HG03460 (cell line): Measurements from ENCODE around the gene CCSER1.
"Not testable (repeated sequence)": the region's sequence is repeated elsewhere in the genome, so short reads cannot be mapped to it uniquely, and the experiment has no call there.

ENCODE experiments used
- ATAC-seq: cut with Tn5 transposase; IDR thresholded peaks from one replicate; pipeline ENCODE4 v1.9.1; 2021; ENCODE audit not compliant: unreplicated experiment

CCSER1 gene

DNA sequence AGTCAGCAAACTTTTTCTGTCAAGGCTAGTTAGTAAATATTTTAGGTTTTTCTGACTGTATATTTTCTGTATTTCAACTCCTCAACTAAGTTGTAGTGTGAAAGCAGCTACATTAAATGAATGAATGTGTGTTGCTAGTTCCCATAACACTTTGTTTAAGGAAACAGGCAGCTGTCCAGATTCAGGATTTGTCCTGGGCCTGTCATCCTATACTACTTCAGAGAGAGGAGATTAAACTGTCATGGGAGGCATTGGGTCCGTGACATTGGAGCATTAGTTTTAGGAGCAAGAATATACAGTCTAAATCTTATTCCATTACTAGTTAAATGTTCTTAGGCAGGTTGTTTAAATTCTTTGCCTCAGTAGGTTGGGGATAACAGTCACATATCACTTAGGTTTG lies 516.0 kb downstream of the CCSER1 start:
- ATAC-seq: no peak

DNA sequence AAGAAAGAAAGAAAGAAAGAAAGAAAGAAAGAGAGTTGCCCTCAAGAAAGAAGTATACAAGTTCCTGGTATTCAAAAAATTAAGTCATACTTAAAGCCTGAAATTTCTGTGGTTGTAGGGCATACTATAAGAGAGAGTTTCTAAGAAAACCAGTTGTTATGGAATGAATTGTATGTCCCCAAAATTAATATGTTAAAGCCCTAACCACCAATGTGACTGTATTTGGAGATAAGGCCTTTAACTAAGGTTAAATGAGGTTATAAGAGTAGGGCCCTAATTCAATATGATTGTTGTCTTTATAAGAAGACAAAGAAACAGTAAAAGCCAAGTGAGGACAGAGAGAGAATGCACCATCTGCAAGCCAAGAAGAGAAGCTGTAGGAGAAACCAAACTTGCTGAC lies 521.1 kb downstream of the CCSER1 start:
- no peak for ATAC-seq

DNA sequence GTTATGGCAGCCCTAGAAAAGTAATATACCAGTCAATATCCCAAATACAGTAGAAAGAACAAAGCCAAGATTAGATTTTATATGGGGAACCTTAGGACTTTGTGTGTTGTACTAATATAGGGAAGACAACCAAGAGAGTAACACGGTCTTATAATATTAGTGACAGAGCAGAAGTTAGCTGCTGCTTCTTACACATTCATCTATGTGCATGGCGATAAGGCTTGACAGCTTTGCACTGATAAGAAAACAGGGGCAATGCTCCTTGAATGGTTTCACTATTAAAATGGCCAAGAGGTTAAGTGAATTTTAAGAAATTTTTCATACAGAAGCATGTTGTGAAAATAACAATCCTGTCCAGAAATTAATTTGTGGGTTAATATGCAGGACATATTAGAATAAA lies 521.6 kb downstream of the CCSER1 start:
- ATAC-seq: no peak

DNA sequence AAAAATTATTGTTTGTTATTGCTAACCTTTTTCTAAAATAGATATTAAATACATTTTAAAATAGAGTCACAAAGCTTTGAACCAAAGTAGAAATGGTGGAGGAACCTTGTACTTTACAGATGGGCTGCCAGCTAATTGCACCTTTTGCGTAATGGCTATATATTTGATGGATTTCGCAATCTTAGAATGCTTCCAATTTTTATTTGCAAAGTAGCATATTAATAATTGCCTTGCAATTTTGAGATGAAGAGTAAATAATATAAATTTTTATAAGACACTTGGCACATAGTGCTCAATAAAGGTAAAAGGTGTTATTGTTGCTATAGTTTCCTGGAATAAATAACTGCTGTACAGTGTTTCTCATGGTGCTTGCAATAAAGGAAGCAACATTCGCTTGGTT lies 533.5 kb downstream of the CCSER1 start:
- no peak for ATAC-seq

DNA sequence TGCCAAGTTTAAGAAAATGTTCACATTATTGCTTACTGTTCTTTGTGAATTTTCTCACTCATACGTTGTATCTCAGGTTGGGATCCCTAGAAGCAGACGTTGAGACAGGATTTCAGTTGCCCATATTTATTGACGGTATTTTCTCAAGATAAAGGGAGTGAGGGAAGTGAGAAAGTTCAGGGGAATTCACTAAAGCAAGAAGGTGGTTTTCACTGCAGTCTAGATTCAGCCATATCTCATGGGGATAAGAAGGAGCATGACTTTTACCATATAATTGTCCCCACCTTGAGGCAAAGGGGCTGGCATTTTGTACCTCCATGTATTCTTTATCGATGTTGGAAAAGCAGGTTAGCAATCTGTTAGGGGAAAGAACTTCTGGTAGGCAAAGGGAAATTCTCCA lies 543.0 kb downstream of the CCSER1 start:
- no peak for ATAC-seq

DNA sequence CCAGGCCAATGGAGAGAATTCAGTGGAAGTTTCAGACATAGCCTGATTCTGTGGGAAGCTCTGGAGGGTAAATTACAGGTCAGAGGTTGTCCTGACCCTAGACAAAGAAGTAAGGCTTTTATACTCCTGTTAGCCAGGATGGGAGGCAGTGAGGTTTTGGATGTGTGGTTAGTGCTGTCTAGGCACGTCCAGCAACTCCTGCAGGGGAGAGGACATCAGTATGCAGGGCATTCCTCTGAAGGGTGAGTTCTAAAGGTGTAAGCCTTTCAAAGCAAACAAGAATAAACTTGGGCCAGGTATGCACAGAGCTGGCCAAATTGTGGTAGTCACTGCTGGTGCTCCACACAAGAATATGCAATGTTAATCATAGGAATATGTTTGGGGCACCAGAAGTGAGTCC lies 562.5 kb downstream of the CCSER1 start:
- no peak for ATAC-seq

DNA sequence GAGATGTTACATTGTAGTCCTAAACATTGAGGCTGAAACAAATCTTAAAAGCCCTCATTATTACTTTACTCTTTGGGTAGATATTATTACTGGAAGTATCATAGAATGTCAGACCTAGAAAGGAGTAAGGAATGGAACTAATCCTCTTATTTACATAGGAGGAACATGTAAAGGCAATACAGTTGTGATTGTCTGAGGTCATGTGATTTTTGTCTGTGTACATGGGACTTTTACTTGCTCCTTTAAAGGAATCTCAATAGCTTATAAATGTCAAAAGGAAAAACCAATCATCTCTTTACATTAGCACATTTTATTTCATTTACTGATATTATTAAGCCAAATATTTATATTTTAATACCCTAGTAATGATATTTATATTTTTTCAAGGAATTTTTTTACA lies 568.2 kb downstream of the CCSER1 start:
- ATAC-seq: no peak

DNA sequence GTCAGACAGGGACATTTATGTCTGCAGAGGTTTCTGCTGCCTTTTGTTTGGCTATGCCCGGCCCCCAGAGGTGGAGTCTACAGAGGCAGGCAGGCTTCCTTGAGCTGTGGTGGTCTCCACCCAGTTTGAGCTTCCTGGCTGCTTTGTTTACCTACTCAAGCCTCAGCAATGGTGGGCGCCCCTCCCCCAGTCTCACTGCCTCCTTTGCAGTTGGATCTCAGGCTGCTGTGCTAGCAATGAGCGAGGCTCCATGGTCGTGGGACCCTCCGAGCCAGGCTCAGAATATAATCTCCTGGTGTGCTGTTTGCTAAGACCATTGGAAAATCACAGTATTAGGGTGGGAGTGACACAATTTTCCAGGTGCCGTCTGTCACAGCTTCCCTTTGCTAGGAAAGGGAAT lies 578.3 kb downstream of the CCSER1 start:
- not testable (repeated sequence) for ATAC-seq

DNA sequence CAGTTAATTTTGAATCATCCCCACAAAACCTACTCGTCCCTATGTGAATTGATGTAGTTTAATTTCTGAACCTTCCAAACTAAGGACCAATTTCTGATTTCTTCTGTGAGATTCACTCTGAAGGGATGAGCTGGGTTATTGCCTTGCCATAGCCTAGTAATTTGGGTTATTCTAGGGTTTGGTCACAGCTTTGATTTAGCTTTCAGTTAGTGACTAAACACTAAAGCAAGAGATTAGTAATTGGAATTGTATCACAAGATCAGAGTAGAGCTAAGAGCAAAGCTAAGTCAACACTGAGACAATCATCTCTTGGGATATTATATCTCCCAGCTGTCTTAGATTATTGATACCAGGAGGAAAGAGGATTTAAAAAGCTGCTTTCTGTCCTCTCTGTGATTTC lies 588.0 kb downstream of the CCSER1 start:
- ATAC-seq: no peak

DNA sequence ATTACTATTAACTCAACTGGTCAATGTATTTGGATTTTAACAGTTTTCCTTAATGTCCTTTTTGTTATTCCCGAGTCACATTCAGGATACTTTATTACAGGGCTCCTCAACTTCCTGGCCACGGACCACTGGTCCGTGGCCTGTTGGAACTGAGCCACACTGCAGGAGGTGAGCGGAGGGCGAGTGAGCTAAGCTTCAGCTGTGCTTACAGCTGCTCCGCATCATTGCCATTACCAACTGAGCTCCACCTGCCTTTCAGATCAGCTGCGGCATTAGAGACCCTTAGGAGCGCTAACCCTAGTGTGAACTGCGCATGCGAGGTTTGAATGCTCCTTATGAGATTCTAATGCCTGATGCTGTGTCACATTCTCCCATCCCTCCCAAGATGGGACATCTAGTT lies 591.7 kb downstream of the CCSER1 start:
- no peak for ATAC-seq

DNA sequence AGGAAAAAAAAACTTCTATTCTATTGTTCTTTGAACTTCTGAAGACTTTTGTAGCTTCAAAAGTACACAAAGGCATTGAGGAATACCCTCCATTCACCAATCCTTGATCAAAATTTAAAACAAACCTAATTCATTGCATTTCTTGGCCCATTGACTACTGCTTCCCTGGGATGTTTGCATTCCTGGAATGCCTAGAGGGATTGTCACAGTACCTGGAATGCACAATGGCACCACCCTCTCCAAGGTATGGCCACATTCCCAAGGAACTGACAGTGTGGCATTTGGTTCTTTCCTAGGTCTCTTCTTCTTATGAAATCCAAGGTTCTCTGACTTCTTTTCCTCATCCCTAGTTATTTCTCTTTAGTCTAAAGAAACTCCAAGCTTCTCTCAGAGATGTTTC lies 600.7 kb downstream of the CCSER1 start:
- ATAC-seq: no peak

DNA sequence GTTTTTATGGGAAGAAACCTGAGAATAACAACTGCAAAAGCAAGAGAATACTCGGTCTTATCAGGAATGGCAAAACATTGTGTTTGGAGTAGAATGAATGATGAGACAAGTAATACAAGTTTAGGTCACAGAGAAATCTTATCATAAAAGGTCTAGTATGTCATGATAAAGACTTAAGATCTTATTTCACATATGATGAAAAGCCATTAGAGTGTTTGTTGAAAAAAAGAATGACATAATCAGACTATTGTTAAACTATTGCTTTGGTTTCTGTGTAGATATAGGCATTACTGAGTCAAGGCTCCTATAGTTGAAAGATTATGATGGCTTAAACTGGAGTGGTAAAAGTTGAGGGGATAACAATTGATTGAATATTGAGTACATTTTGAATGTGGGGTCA lies 603.6 kb downstream of the CCSER1 start:
- ATAC-seq: no peak

DNA sequence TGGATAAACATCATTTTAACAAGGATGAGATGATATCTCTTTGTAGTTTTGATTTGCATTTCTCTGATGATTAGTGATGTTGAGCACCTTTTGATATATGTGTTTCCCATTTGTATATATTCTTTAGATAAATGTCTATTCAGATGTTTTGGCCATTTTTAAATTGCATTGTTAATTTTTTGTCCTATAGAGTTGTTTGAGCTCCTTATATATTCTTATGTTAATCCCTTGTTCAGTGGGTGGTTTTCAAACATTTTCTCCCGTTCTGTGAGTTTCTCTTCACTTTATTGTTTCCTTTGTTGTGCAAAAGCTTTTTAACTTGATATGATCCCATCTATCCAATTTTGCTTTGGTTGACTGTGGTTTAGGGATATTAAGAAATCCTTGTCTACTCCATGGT lies 606.0 kb downstream of the CCSER1 start:
- no peak for ATAC-seq

DNA sequence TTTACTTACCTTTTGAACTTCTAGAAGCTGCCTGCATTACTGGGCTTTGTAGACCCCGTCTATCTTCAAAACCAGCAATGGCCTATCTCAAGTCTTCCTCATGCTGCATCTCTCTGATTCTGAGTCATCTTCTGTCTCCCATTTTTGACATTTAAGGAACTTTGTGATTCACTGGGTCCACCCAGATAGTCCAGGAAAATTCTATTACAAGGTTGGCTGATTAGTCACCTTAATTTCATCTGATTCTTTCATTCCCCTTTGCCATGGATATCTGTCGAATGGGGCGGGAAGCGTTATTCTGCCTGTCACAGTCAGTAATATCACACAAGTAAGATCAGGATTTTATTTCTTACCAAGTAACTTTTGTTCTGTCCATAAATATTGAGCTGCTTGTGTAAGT lies 618.0 kb downstream of the CCSER1 start:
- no peak for ATAC-seq

DNA sequence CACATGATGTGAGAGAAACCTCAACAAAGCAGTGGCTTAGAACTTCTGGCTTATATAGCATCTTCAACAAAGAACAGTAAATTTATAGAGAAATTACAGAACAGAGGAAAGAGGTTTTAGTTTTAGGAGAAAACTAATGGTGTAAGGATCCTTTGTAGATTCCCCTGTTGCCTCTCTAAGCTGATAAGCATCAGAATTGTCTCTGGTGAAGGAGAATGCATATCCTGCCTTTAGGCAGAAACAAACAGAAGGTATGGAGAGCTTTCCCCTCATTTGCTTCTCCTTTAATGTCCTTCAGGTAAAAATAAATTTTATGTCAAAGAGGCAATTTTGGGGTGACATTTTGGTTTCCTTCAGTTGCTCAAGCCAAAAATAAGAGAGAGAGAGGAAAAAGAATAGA lies 625.9 kb downstream of the CCSER1 start:
- no peak for ATAC-seq

DNA sequence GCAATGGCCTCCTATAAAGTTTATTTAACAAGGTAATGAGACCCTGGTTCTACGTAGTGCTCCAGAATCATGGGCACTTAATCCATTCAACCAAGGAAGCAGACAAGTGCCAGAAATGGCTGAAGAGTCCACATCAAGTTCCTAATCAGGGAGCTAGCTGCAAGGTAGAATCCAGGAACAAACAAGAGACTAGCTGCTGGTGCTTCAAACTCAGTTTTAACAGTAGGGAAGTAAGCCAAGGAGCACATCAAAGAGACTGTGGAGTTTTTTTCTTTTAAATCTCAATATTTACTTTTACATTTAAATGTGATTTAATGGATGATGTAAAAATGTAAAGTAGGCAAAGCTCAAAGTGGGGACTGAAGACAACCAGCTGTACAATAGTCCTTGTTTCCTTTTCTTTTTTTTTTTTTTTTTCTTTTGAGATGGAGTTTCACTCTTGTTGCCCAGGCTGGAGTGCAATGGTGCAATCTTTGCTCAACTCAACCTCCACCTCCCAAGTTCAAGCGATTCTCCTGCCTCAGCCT lies 630.4 kb downstream of the CCSER1 start:
- no peak for ATAC-seq

DNA sequence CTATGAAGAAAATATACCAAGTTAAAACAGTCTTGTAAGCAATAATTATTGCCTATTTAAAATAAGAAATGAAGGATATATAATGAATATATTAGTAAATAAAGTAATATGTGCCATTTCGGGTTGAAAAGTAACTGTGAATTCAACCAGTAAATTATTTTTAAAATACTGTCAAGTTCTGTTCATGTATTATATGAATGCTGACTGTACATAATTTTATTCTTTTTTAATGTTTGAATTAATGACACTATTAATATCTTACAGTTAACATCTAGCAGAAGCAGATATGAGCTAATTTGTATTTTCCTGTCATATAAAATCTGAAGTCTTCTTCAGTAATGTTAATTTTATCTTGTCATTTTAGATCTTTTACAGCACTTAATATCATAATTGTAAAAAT lies 632.9 kb downstream of the CCSER1 start:
- ATAC-seq: no peak

DNA sequence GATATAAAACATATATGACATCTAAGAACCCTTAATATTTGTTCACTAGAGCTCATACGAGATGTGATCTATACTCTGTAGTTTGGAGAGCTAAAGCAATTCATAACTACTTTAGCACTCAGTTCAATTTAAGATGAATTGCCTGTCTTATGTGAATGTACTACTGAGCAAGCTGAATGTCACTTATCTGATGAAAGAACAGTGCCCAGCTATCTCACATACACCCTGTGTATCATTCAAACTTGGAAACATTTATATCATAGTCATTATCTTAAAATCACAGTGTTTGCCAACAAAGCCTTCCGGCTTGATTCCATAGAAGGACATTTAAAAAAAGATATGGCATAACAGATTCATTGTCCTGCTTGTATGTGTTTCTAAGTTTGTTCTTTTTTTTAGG lies 639.6 kb downstream of the CCSER1 start:
- no peak for ATAC-seq

DNA sequence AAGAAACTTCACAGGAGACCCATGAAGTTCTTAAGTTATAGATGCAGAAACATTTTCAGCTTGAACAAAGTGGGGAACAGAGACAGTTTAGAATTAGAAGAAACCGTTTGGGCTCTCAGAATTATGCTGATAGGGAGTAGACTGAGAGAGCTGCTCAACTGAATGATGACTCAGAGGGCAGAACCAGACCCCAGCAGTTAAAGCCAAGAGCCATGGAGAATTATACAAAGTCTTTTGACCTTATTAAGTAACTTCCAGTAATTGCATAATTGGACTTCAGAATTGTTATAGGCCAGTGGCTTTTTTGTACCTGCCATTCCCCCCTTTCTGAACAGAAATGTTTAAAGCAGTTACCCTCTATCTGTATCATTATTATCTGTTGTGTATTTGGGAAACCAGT lies 642.1 kb downstream of the CCSER1 start:
- no peak for ATAC-seq

DNA sequence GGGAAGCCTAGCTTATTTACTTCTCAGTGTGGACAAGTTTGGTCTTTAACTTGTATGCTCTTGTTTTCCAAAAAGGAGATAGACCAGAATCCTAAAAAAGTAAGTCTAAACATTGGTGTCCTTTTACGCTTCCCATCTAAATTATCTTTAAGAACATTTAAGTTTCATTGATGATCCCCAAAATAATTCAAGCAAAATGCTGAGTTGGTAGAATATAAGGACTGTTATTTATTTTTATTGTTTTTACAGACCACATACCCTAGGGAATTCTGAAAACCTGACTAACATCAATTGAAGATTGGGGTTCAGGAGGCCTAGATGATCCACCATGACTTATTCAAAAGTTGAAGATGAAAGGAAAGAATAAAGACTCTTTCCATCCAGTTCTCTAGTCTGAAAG lies 653.0 kb downstream of the CCSER1 start:
- no peak for ATAC-seq

DNA sequence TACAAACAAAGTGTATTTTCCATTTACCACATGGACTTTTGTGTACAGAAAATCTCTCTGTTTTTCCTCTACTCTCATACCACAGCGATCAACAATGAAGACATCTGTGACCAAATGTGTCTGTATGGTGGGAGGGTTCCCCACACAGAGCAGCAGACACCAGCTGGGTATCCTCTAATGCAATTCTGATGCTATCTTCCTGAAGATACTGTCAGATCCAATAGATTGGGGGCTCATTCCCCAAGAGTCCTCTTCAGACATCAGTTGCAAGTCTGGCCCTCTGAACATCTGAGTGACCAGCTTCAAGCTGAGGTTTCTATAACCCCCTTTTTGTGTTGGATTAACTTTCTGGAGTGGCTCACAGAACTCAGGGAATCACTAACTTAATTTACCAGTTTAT lies 659.4 kb downstream of the CCSER1 start:
- ATAC-seq: no peak

DNA sequence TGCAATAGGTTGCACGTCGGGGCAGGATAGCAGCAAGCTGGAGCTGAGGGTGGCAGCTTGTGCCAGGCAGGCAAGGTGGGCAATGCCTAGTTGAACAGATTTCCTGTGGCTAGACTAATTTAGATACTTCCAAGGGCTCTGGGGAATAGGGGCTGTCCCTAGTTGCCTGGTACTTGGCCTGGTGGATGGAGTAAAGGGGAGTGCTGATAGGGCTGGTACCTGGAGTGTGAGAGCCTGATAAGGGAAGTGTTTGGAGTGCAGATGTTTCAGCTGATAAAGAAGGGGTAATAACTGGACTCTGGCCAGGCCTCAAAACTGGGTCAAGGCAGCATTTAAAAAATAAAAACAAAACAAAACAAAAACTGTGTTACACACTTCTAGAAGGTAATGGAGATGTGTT lies 665.5 kb downstream of the CCSER1 start:
- no peak for ATAC-seq

DNA sequence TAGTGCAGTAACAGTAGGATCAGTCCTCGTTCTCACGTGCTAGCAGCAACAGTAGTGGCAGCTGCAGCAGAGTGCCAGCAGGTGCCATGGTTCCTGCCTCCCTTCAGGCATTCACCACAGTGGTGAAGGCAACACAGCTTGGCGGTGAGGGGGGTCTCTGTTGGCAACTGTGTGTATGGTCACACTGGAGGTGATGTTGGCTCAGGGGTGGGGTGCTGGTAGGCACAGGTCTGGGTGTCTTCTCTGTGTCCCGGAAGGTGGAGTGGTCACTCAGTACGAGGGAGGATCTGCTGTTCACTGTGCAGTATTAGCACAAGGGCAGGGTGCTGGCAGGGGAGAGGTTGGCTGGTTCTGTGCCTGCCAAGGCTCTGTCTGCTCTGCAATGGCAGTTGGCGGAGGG lies 671.8 kb downstream of the CCSER1 start:
- ATAC-seq: no peak

DNA sequence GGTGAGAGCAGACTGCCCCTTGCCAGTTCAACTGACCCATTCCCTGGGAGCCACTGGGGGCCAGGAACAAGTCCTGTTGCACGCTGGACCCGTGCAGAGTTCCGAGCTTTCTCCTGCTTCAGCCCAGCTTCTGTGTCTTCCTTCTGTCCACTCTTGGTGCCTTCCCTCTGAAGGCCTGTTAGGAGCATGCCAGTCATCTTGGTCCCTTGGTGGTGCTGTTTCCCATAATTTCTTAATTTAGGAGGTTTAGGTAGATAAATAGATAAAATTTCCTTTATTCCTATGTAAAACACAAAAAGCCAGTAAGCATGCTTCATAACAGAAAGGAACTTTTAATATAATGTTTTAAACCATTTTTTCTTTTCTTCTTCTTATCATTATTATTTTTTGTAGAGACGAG lies 672.7 kb downstream of the CCSER1 start:
- no peak for ATAC-seq
